Activated naive CD4-positive, alpha-beta T cell treated with anti-CD3 and anti-CD28 coated beads, Interleukin-2, amount 10 ng/mL, durations not matched to agents 7 days and 5 days (primary cell): ENCODE results near the gene KIAA1328.
"Not testable (repeated sequence)": the region's sequence is repeated elsewhere in the genome, so short reads cannot be mapped to it uniquely, and the experiment has no call there.

Experiments
- CTCF ChIA-PET: fragments of 350-600 bp; sonication (Branson Sonifier 250); formaldehyde crosslinking; loops from one replicate; lab custom pipeline; 2021; ENCODE audit warnings: antibody characterized with exemption; lab: Charles Lee
- DNase-seq: peaks from one replicate; pipeline ENCODE4 v3.0.0-alpha.2; 2020
- H3K27ac Mint-ChIP-seq: one replicate; pipeline ENCODE4 v1.8.0; 2021; ENCODE audit warnings: mild to moderate bottlenecking, moderate library complexity, mixed read lengths
- H3K27me3 Mint-ChIP-seq: one replicate; pipeline ENCODE4 v1.8.0; 2021; ENCODE audit warnings: mild to moderate bottlenecking, mixed read lengths
- H3K36me3 Mint-ChIP-seq: one replicate; pipeline ENCODE4 v1.8.0; 2021; ENCODE audit warnings: mixed read lengths
- H3K4me1 Mint-ChIP-seq: one replicate; pipeline ENCODE4 v1.8.0; 2021; ENCODE audit warnings: mixed read lengths
- H3K4me3 Mint-ChIP-seq: one replicate; pipeline ENCODE4 v1.8.0; 2021; ENCODE audit warnings: mild to moderate bottlenecking, moderate library complexity, mixed read lengths
- H3K9me3 Mint-ChIP-seq: one replicate; pipeline ENCODE4 v1.8.0; 2021; ENCODE audit warnings: mixed read lengths

KIAA1328 gene

GRCh38 chr18:36833120-36833519, 4.2 kb downstream of the KIAA1328 start:
- H3K4me1 Mint-ChIP-seq: peaks cover 22% of the 10 kb centered on the region
- peaks cover 10% of the 10 kb centered on the region for H3K36me3 Mint-ChIP-seq
- H3K4me3 Mint-ChIP-seq: no peak overlapping the region
- H3K27me3 Mint-ChIP-seq: no peaks in the 10 kb centered on the region
- peak overlapping the region; percentile 46 for H3K27ac Mint-ChIP-seq
- no peak for DNase-seq
- H3K9me3 Mint-ChIP-seq: no peaks in the 10 kb centered on the region
- CTCF ChIA-PET: no interaction called here

GRCh38 chr18:36835927-36836326, 7.0 kb downstream of the KIAA1328 start:
- Mint-ChIP-seq H3K36me3 (peaks cover 29% of the 10 kb centered on the region), H3K27ac (no peak overlapping the region), H3K4me3 (no peak overlapping the region), H3K9me3 (peaks cover 1% of the 10 kb centered on the region), H3K27me3 (no peaks in the 10 kb centered on the region), H3K4me1 (peaks cover 6% of the 10 kb centered on the region)
- DNase-seq: no peak
- CTCF ChIA-PET: no interaction called here

GRCh38 chr18:36839835-36840234, 10.9 kb downstream of the KIAA1328 start:
- no peak overlapping the region for H3K27ac Mint-ChIP-seq
- peaks cover 41% of the 10 kb centered on the region for H3K36me3 Mint-ChIP-seq
- H3K27me3 Mint-ChIP-seq: no peaks in the 10 kb centered on the region
- DNase-seq: no peak
- CTCF ChIA-PET: interaction anchor here (2.7 kb wide), 1 partner anchor 11 kb away, joined by 13 read pairs; the partner anchor contains the start of genes KIAA1328 and TPGS2
- H3K4me3 Mint-ChIP-seq: no peak overlapping the region
- peaks cover 1% of the 10 kb centered on the region for H3K9me3 Mint-ChIP-seq
- H3K4me1 Mint-ChIP-seq: peaks cover 9% of the 10 kb centered on the region

DNA sequence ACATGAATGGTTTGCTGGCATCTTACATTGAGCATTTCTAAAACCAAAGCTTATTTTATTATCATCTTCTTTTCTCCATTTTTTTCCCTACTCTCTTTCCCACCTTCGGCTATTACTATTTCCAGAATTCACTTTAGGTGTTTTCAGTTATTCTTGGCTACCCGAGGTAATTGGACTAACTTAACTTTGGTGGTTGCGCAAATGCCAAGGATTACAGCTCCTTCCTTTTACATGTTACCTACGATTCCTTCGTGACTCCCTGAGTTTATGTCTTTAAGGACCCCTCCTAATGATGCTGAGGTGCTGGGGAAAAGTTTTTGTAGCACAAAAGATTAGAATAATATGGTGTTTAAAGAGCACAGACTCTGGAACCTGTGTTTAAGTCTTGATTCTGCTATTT, 14.3 kb downstream of the KIAA1328 start:
- Mint-ChIP-seq H3K4me1 (peaks cover 9% of the 10 kb centered on the region), H3K27ac (no peak overlapping the region), H3K9me3 (peaks cover 1% of the 10 kb centered on the region), H3K4me3 (no peak overlapping the region), H3K36me3 (peaks cover 32% of the 10 kb centered on the region), H3K27me3 (no peaks in the 10 kb centered on the region)
- CTCF ChIA-PET: interaction anchor here (2.2 kb wide), 1 partner anchor 13 kb away, joined by 7 read pairs; no protein-coding TSS in a partner anchor
- DNase-seq: no peak

DNA sequence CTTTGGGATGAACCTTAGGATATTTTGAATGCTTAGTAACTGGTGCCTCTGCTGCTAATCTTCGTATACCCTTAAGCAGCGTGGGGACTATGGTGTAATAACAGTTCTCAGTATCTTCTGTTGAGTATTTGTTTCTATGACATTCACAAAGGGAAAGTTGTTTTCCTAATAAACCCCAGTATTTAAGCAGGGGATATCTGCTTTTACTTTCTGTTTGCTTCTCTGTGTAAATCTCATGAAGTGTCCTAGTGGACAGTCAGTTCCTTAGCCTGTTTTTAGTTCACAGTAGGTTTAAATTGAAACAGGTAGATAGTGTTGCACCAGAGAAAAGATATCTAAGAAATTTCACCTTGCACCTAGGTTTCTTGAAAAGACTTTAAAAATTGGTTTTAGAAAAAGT, 14.9 kb downstream of the KIAA1328 start:
- H3K9me3 Mint-ChIP-seq: peaks cover 1% of the 10 kb centered on the region
- no peak overlapping the region for H3K27ac Mint-ChIP-seq
- no peak for DNase-seq
- H3K4me1 Mint-ChIP-seq: peaks cover 9% of the 10 kb centered on the region
- no peaks in the 10 kb centered on the region for H3K27me3 Mint-ChIP-seq
- H3K4me3 Mint-ChIP-seq: no peak overlapping the region
- H3K36me3 Mint-ChIP-seq: peaks cover 30% of the 10 kb centered on the region
- CTCF ChIA-PET: interaction anchor here (2.2 kb wide), 1 partner anchor 14 kb away, joined by 7 read pairs; no protein-coding TSS in a partner anchor

DNA sequence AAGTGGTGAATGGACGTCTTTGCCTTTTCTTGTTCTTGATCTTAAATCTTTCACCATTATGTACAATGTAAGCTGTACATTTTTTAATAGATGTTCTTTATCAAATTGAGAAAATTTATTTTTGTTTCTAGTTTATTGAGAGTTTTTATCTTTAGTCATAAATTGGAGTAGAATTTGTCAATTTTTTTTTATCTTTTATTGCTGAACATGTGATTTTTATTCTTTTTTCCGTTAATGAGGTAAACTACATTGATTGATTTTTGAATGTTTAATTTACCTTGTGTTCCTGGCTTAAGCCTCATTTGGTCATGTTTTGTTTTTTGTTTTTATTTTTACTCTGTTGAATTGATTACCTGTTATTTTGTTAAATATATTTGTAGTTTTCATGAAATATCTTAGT, 19.7 kb downstream of the KIAA1328 start:
- H3K4me3 Mint-ChIP-seq: no peak overlapping the region
- H3K9me3 Mint-ChIP-seq: peaks cover 16% of the 10 kb centered on the region
- DNase-seq: no peak
- no peak overlapping the region for H3K27ac Mint-ChIP-seq
- CTCF ChIA-PET: no interaction called here
- no peaks in the 10 kb centered on the region for H3K27me3 Mint-ChIP-seq
- peaks cover 31% of the 10 kb centered on the region for H3K36me3 Mint-ChIP-seq
- peaks cover 2% of the 10 kb centered on the region for H3K4me1 Mint-ChIP-seq

DNA sequence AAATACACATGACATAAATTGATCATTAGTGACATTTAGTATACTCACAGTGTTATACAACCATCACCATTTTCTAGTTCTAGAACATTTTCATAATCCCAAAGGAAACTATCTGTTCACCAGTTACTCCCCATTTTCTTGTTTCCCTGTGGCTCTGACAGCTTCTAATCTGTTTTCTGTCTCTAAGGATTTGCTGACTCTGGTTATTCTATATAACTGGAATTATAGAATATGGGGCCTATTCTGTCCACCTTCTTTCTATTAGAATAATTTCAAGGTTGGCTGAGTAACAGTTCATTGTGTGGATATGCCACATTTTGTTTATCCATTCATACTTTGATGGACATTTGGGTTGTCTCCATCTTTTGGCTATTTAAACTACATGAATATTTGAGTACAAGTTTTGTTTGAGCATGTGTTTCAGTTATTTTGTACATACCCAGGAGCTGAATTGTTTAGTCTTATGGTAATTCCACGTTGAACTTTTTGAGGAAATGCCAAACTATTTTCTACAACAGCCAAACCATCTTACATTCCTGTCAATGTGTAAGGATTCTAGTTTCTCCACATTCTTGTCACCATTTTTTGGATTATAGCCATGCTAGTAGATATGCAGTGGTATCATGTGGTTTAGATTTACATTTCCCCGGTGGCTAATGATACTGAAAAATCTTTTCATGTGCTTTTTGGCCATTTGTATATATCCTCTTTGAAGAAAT, 20.5 kb downstream of the KIAA1328 start:
- CTCF ChIA-PET: no interaction called here
- Mint-ChIP-seq H3K4me3 (no peak overlapping the region), H3K27ac (no peak overlapping the region), H3K36me3 (peaks cover 27% of the 10 kb centered on the region), H3K4me1 (no peaks in the 10 kb centered on the region), H3K9me3 (peaks cover 16% of the 10 kb centered on the region), H3K27me3 (no peaks in the 10 kb centered on the region)
- DNase-seq: no peak

DNA sequence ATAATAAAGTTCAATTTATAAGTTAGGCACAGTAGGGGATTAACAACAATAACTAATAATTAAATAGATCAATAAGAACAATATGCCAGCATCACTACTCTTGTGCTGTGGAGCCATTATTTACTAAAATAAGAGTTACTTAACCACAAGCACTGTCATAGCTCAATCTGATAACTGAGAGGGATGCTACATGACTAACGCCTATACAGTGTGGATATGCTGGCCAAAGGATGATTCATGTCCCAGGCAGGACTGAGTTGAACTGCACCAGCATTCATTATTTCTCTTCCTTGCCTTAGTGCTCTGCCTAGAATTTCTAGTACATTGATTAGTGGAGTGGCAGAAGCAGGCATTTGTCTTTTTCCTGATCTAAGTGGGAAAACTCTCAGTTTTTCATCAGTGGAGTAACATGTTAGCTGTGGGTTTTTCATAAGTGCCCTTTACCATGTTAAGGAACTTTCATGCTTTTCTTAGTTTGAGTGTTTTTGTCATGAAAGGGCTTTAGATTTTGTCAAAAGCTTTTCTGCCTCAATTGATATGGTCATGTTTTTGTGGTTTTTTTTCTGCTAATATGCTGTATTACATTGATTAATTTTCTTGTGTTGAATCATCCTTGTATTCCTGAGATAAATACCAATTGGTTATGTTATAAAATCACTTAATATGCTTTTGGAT, 21.7 kb downstream of the KIAA1328 start:
- Mint-ChIP-seq H3K4me3 (no peak overlapping the region), H3K9me3 (peaks cover 16% of the 10 kb centered on the region), H3K4me1 (no peaks in the 10 kb centered on the region), H3K27me3 (no peaks in the 10 kb centered on the region), H3K27ac (no peak overlapping the region), H3K36me3 (peaks cover 28% of the 10 kb centered on the region)
- CTCF ChIA-PET: no interaction called here
- no peak for DNase-seq

- Mint-ChIP-seq H3K9me3 (peaks cover 16% of the 10 kb centered on the region), H3K4me1 (no peaks in the 10 kb centered on the region), H3K36me3 (peaks cover 28% of the 10 kb centered on the region), H3K27ac (no peak overlapping the region), H3K27me3 (no peaks in the 10 kb centered on the region), H3K4me3 (no peak overlapping the region)
- CTCF ChIA-PET: no interaction called here
- DNase-seq: no peak
Observed at GRCh38 chr18:36851202-36851590, 22.3 kb downstream of the KIAA1328 start.

- Mint-ChIP-seq H3K9me3 (peaks cover 8% of the 10 kb centered on the region), H3K4me3 (no peak overlapping the region), H3K27me3 (no peaks in the 10 kb centered on the region), H3K36me3 (peaks cover 13% of the 10 kb centered on the region), H3K27ac (no peak overlapping the region), H3K4me1 (no peaks in the 10 kb centered on the region)
- CTCF ChIA-PET: interaction anchor here (0.7 kb wide), 1 partner anchor 554 kb away, joined by 3 read pairs; no protein-coding TSS in a partner anchor
- DNase-seq: no peak
Observed at GRCh38 chr18:36856815-36857214, 27.9 kb downstream of the KIAA1328 start.

GRCh38 chr18:36862182-36862581, 33.3 kb downstream of the KIAA1328 start:
- CTCF ChIA-PET: no interaction called here
- Mint-ChIP-seq H3K4me1 (no peaks in the 10 kb centered on the region), H3K36me3 (peaks cover 2% of the 10 kb centered on the region), H3K9me3 (no peaks in the 10 kb centered on the region), H3K27ac (no peak overlapping the region), H3K4me3 (no peak overlapping the region), H3K27me3 (no peaks in the 10 kb centered on the region)
- DNase-seq: no peak

DNA sequence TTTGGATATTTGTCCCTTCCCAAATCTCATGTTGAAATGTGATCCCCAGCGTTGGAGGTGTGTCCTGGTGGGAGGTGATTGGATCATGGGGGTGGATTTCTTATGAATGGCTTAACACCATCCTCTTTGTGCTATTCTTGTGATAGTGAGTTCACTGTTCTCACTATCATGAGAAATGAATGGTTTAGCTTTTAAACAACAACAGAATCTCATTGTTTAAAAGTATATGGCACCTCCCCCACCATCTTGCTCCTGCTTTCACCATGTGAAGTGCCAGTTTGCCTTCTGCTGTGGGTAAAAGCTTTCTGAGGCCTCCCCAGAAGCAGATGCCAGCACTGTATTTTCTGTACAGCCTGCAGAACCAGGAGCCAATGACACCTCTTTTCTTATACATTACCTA, 38.1 kb downstream of the KIAA1328 start:
- DNase-seq: no peak
- no peak overlapping the region for H3K4me3 Mint-ChIP-seq
- H3K9me3 Mint-ChIP-seq: no peaks in the 10 kb centered on the region
- H3K36me3 Mint-ChIP-seq: peaks cover 2% of the 10 kb centered on the region
- no peak overlapping the region for H3K27ac Mint-ChIP-seq
- CTCF ChIA-PET: no interaction called here
- H3K4me1 Mint-ChIP-seq: no peaks in the 10 kb centered on the region
- no peaks in the 10 kb centered on the region for H3K27me3 Mint-ChIP-seq

GRCh38 chr18:36871801-36872200, 42.9 kb downstream of the KIAA1328 start:
- DNase-seq: no peak
- Mint-ChIP-seq H3K27ac (no peak overlapping the region), H3K27me3 (no peaks in the 10 kb centered on the region), H3K4me1 (peaks cover 3% of the 10 kb centered on the region), H3K36me3 (peaks cover 6% of the 10 kb centered on the region), H3K4me3 (no peak overlapping the region), H3K9me3 (peaks cover 5% of the 10 kb centered on the region)
- CTCF ChIA-PET: no interaction called here

- DNase-seq: no peak
- Mint-ChIP-seq H3K27ac (no peak overlapping the region), H3K4me1 (peaks cover 3% of the 10 kb centered on the region), H3K9me3 (peaks cover 5% of the 10 kb centered on the region), H3K36me3 (peaks cover 6% of the 10 kb centered on the region), H3K27me3 (no peaks in the 10 kb centered on the region), H3K4me3 (no peak overlapping the region)
- CTCF ChIA-PET: no interaction called here
Observed at GRCh38 chr18:36872329-36872728, 43.4 kb downstream of the KIAA1328 start.

GRCh38 chr18:36873826-36874225, 44.9 kb downstream of the KIAA1328 start:
- H3K4me3 Mint-ChIP-seq, H3K4me1 Mint-ChIP-seq, H3K9me3 Mint-ChIP-seq, DNase-seq, H3K27me3 Mint-ChIP-seq, CTCF ChIA-PET, H3K27ac Mint-ChIP-seq, H3K36me3 Mint-ChIP-seq: not testable (repeated sequence)
